Esophagus muscularis mucosa (tissue), 4 donors: Measurements from ENCODE around the gene MPST. TPM values are rescaled to one million over a fixed set of nuclear protein-coding genes. Genes with fewer than 3 reads are reported as not detected.

Source experiments
- DNase-seq: peaks from one replicate; pipeline ENCODE4 v3.0.0-alpha.2; 2017; ENCODE audit errors: extremely low spot score
- H3K27ac ChIP-seq, 4 donors: fragments of 200-600 bp; sonication (generic); replicated peaks in 1 of 4; 1 replicate in 3 of 4; 2 replicates in 1 of 4; pipeline ENCODE4 v1.5.1; 2016 to 2019; ENCODE audit warnings: mild to moderate bottlenecking in 1 of 4
- H3K27me3 ChIP-seq, 4 donors: fragments of 200-600 bp; sonication (generic); one replicate each; pipeline versions ENCODE4 v1.5.1 to v1.6.0; 2016 to 2019
- H3K36me3 ChIP-seq, 4 donors: fragments of 200-600 bp; sonication (generic); one replicate each; pipeline ENCODE4 v1.5.1; 2016 to 2019
- H3K4me1 ChIP-seq, 4 donors: fragments of 200-600 bp; sonication (generic); one replicate each; pipeline ENCODE4 v1.5.1; 2016 to 2019
- H3K4me3 ChIP-seq, 4 donors: fragments of 200-600 bp; sonication (generic); 1 replicate in 2 of 4; 2 replicates in 2 of 4; pipeline ENCODE4 v1.5.1; 2016 to 2019; ENCODE audit warnings: mild to moderate bottlenecking in 4 of 4, moderate library complexity in 1 of 4
- H3K9me3 ChIP-seq, 4 donors: fragments of 200-600 bp; sonication (generic); 1 replicate in 3 of 4; 2 replicates in 1 of 4; pipeline ENCODE4 v1.5.1; 2016 to 2019
- CTCF ChIP-seq, 3 experiments: fragments of 200-600 bp in 2 of 3; fragments of 450-650 bp in 1 of 3; sonication (generic) in 2 of 3; IDR thresholded peaks; one replicate each; pipeline ENCODE4 v1.5.1; 2017 to 2019; ENCODE audit warnings: antibody characterized with exemption in 3 of 3, mild to moderate bottlenecking in 2 of 3, moderate library complexity in 1 of 3
- EP300 ChIP-seq: sonication (generic); formaldehyde crosslinking; IDR thresholded peaks from one replicate; pipeline ENCODE4 v1.6.1; 2017; ENCODE audit warnings: antibody characterized with exemption
- POLR2A ChIP-seq: fragments of 450-650 bp; IDR thresholded peaks from one replicate; pipeline ENCODE4 v1.6.1; 2017; ENCODE audit warnings: antibody characterized with exemption, moderate library complexity, mild to moderate bottlenecking, low read depth
- POLR2AphosphoS5 ChIP-seq, 2 donors: sonication (generic); formaldehyde crosslinking; IDR thresholded peaks; one replicate each; pipeline ENCODE4 v1.6.1; 2017; ENCODE audit warnings: antibody characterized with exemption in 2 of 2
- WGBS: methylation state at CpG from one replicate; pipeline ENCODE4 v1.1.5; 2018; 5-methylcytosine and 5-hydroxymethylcytosine counted together
- intact Hi-C: fragments of 100-400 bp; cut with DNase I; formaldehyde crosslinking; loops from one replicate; pipeline ENCODE4 v1.15.1; 2023
- total RNA-seq, 4 donors: library from RNA; depleted of rRNA; stranded (reverse); fragments of >200 nt; gene quantifications; one replicate each; pipeline versions ENCODE4 v1.1.0 to v1.2.1, GENCODE V29; 2016

The MPST gene
- total RNA-seq, 4 donors from 2014 or later = 124 to 205 (median 169) TPM

GRCh38 chr22:37044634-37045625 lies 25.4 kb downstream of the MPST start:
- no peaks in the 10 kb centered on the region for H3K36me3 ChIP-seq
- intact Hi-C loops = no loop called here
- H3K27ac ChIP-seq = no peak overlapping the region
- H3K9me3 ChIP-seq = no peaks in the 10 kb centered on the region
- 82% methylated on average over 9 of the region's 9 CpGs for WGBS
- no peak for TF ChIP-seq CTCF (IDR thresholded peaks at IDR 0.05)
- TF ChIP-seq POLR2A = no peak
- TF ChIP-seq EP300 = no peak
- no peak for TF ChIP-seq POLR2AphosphoS5 (IDR thresholded peaks at IDR 0.05)
- peaks cover 0 to 15% (median 0%) of the 10 kb centered on the region in 4 donors for H3K27me3 ChIP-seq
- H3K4me3 ChIP-seq = no peak overlapping the region
- no peak for DNase-seq
- H3K4me1 ChIP-seq = peaks cover 0 to 7% (median 4%) of the 10 kb centered on the region in 4 donors

GRCh38 chr22:37045958-37046357 lies 26.4 kb downstream of the MPST start:
- H3K27ac ChIP-seq = no peak overlapping the region
- no peaks in the 10 kb centered on the region for H3K36me3 ChIP-seq
- no peak overlapping the region for H3K4me3 ChIP-seq
- no peaks in the 10 kb centered on the region for H3K9me3 ChIP-seq
- DNase-seq = no peak
- 45% methylated on average over 4 of the region's 4 CpGs for WGBS
- peaks cover 3 to 10% (median 6%) of the 10 kb centered on the region in 4 donors for H3K4me1 ChIP-seq
- no peak for TF ChIP-seq EP300
- TF ChIP-seq POLR2AphosphoS5 (IDR thresholded peaks at IDR 0.05) = no peak
- TF ChIP-seq CTCF (IDR thresholded peaks at IDR 0.05) = peak in 2 of 3 experiments; percentile 11 to 27
- intact Hi-C loops = no loop called here
- peaks cover 0 to 15% (median 0%) of the 10 kb centered on the region in 4 donors for H3K27me3 ChIP-seq

GRCh38 chr22:37046589-37046988 lies 27.0 kb downstream of the MPST start:
- intact Hi-C loops = no loop called here
- no peak for TF ChIP-seq CTCF (IDR thresholded peaks at IDR 0.05)
- TF ChIP-seq POLR2AphosphoS5 (IDR thresholded peaks at IDR 0.05) = no peak
- no peak for TF ChIP-seq POLR2A
- TF ChIP-seq EP300 = no peak

GRCh38 chr22:37047006-37047405 lies 27.5 kb downstream of the MPST start:
- Histone ChIP-seq H3K4me3 (no peak overlapping the region), H3K4me1 (peaks cover 9 to 20% (median 13%) of the 10 kb centered on the region in 4 donors), H3K27ac (no peak overlapping the region), H3K36me3 (no peaks in the 10 kb centered on the region), H3K9me3 (no peaks in the 10 kb centered on the region), H3K27me3 (peaks cover 0 to 12% (median 0%) of the 10 kb centered on the region in 4 donors)
- intact Hi-C loops = no loop called here
- WGBS = 88% methylated on average over 7 of the region's 7 CpGs
- TF ChIP-seq POLR2A = no peak
- no peak for TF ChIP-seq CTCF (IDR thresholded peaks at IDR 0.05)
- no peak for TF ChIP-seq POLR2AphosphoS5 (IDR thresholded peaks at IDR 0.05)
- TF ChIP-seq EP300 = no peak
- no peak for DNase-seq

More at GRCh38 chr22:37046589-37046988, 27.0 kb downstream of the MPST start:
- no peaks in the 10 kb centered on the region for H3K36me3 ChIP-seq
- H3K4me1 ChIP-seq = peaks cover 7 to 16% (median 11%) of the 10 kb centered on the region in 4 donors
- H3K4me3 ChIP-seq = no peak overlapping the region
- no peaks in the 10 kb centered on the region for H3K9me3 ChIP-seq
- no peak overlapping the region for H3K27ac ChIP-seq
- 100% methylated on average over 6 of the region's 6 CpGs for WGBS
- H3K27me3 ChIP-seq = peaks cover 0 to 15% (median 0%) of the 10 kb centered on the region in 4 donors
- DNase-seq = no peak
